ENCODE data around the gene MYO1G.
"Not testable (repeated sequence)": the region's sequence is repeated elsewhere in the genome, so short reads cannot be mapped to it uniquely, and the experiment has no call there.

Gene MYO1G

GRCh38 chr7:44998153-44998871 is 19.5 kb upstream of the MYO1G start:
- DNase-seq: no peak

- no peak for DNase-seq
Observed at GRCh38 chr7:44995555-44996493, 17.0 kb upstream of the MYO1G start.

GRCh38 chr7:44994877-44995554 is 16.2 kb upstream of the MYO1G start:
- DNase-seq: no peak

- not testable (repeated sequence) for DNase-seq
Observed at GRCh38 chr7:44992004-44992795, 13.4 kb upstream of the MYO1G start.

- DNase-seq: peak; percentile 42
Observed at GRCh38 chr7:44990109-44991023, 11.6 kb upstream of the MYO1G start.

GRCh38 chr7:44989132-44989531 is 10.3 kb upstream of the MYO1G start:
- DNase-seq: no peak

GRCh38 chr7:44988701-44989100 is 9.9 kb upstream of the MYO1G start:
- DNase-seq: no peak

GRCh38 chr7:44987996-44988395 is 9.2 kb upstream of the MYO1G start:
- DNase-seq: no peak

GRCh38 chr7:44987457-44987856 is 8.6 kb upstream of the MYO1G start:
- no peak for DNase-seq

GRCh38 chr7:44986218-44987053 is 7.6 kb upstream of the MYO1G start:
- peak; percentile 90 for DNase-seq

GRCh38 chr7:44985900-44986217 is 7.0 kb upstream of the MYO1G start:
- no peak for DNase-seq

GRCh38 chr7:44985033-44985695 is 6.3 kb upstream of the MYO1G start:
- no peak for DNase-seq

GRCh38 chr7:44984478-44984758 is 5.6 kb upstream of the MYO1G start:
- DNase-seq: no peak

GRCh38 chr7:44983742-44984477 is 5.1 kb upstream of the MYO1G start:
- no peak for DNase-seq

- no peak for DNase-seq
Observed at GRCh38 chr7:44982970-44983369, 4.2 kb upstream of the MYO1G start.

- DNase-seq: no peak
Observed at GRCh38 chr7:44982535-44982923, 3.7 kb upstream of the MYO1G start.

GRCh38 chr7:44981035-44981706 is 2.4 kb upstream of the MYO1G start:
- DNase-seq: no peak

GRCh38 chr7:44980393-44981034 is 1.7 kb upstream of the MYO1G start:
- DNase-seq: no peak

Measured in NCI-H1105 treated with DMSO at 0.1 percent for 48 hours (cell line).